Keratinocyte (primary cell): ENCODE measurements around the gene GRK3. TPM values are rescaled to one million over a fixed set of nuclear protein-coding genes. Genes with fewer than 3 reads are reported as not detected.
"Not testable (repeated sequence)": the region's sequence is repeated elsewhere in the genome, so short reads cannot be mapped to it uniquely, and the experiment has no call there.

Experiments used
- DNase-seq: peaks from one replicate; pipeline ENCODE4 v3.0.0-alpha.2; 2011; ENCODE audit warnings: low read depth, missing footprints, low spot score
- FAIRE-seq: peaks from 2 replicates; lab custom pipeline; 2011; peaks lifted over from hg19 to GRCh38; lab: Jason Lieb, UNC
- H2AFZ ChIP-seq: 2 replicates; pipeline ENCODE4 v1.6.0; 2012; ENCODE audit warnings: low read length, control low read depth, inconsistent platforms; ENCODE audit not compliant: control insufficient read depth
- H3K27ac ChIP-seq: 2 replicates; pipeline ENCODE4 v1.5.1; 2011; ENCODE audit warnings: low read length; ENCODE audit not compliant: control insufficient read depth, insufficient read depth
- H3K27me3 ChIP-seq: 3 replicates; pipeline ENCODE4 v1.6.0; 2011; ENCODE audit warnings: low read length; ENCODE audit not compliant: control insufficient read depth, insufficient read depth; ENCODE audit errors: extremely low read depth
- H3K36me3 ChIP-seq, 2 experiments: 2 replicates in 1 of 2; 3 replicates in 1 of 2; pipeline ENCODE4 v1.5.1; 2011; ENCODE audit warnings: low read length in 2 of 2, mild to moderate bottlenecking in 1 of 2; ENCODE audit not compliant: control insufficient read depth in 2 of 2, insufficient read depth in 2 of 2; ENCODE audit errors: extremely low read depth in 1 of 2
- H3K4me1 ChIP-seq: 3 replicates; pipeline ENCODE4 v1.5.1; 2011; ENCODE audit warnings: low read length; ENCODE audit not compliant: control insufficient read depth, insufficient read depth; ENCODE audit errors: extremely low read depth
- H3K4me2 ChIP-seq: 3 replicates; pipeline ENCODE4 v1.6.0; 2011; ENCODE audit warnings: low read depth, low read length; ENCODE audit not compliant: control insufficient read depth, insufficient read depth; ENCODE audit errors: extremely low read depth
- H3K4me3 ChIP-seq, 3 experiments: fragments of 200-600 bp in 1 of 3; sonication (generic) in 1 of 3; 2 replicates in 2 of 3; 3 replicates in 1 of 3; pipeline ENCODE4 v1.5.1; 2011 to 2016; ENCODE audit warnings: low read length in 3 of 3, mild to moderate bottlenecking in 3 of 3, control low read depth in 2 of 3, inconsistent platforms in 1 of 3, low read depth in 1 of 3, mixed read lengths in 1 of 3, mixed run types in 1 of 3, moderate library complexity in 1 of 3; ENCODE audit not compliant: control insufficient read depth in 2 of 3, insufficient read depth in 2 of 3; ENCODE audit errors: extremely low read depth in 1 of 3
- H3K79me2 ChIP-seq: 2 replicates; pipeline ENCODE4 v1.6.0; 2012; ENCODE audit warnings: low read length; ENCODE audit not compliant: control insufficient read depth, insufficient read depth
- H3K9ac ChIP-seq: 3 replicates; pipeline ENCODE4 v1.6.0; 2011; ENCODE audit warnings: low read length; ENCODE audit not compliant: control insufficient read depth, insufficient read depth; ENCODE audit errors: extremely low read depth
- H3K9me1 ChIP-seq: 3 replicates; pipeline ENCODE4 v1.6.0; 2011; ENCODE audit warnings: low read length; ENCODE audit not compliant: control insufficient read depth, insufficient read depth; ENCODE audit errors: extremely low read depth
- H3K9me3 ChIP-seq: 2 replicates; pipeline ENCODE4 v1.5.1; 2012; ENCODE audit warnings: low read depth, low read length; ENCODE audit not compliant: control insufficient read depth
- H4K20me1 ChIP-seq: 3 replicates; pipeline ENCODE4 v1.6.0; 2011; ENCODE audit warnings: low read length; ENCODE audit not compliant: control insufficient read depth, insufficient read depth; ENCODE audit errors: extremely low read depth
- EZH2 ChIP-seq: IDR thresholded peaks from one replicate; pipeline ENCODE4 v1.6.1; 2012; ENCODE audit warnings: inconsistent platforms, mild to moderate bottlenecking, low read length, moderate library complexity
- dilution Hi-C: fragments of 300-500 bp; cut with MboI; formaldehyde crosslinking; loops from one replicate; pipeline ENCODE4 v1.7.0; 2020; ENCODE audit warnings: low sequenced_read_pairs; ENCODE audit not compliant: extremely low pct_ligation_motif_present
- polyA plus RNA-seq, 5 experiments: library from polyadenylated mRNA; depleted of rRNA in 3 of 5; stranded (reverse) in 3 of 5; stranded (forward) in 1 of 5; unstranded in 1 of 5; fragments of >200 nt; gene quantifications; 1 replicate in 1 of 5; 2 replicates in 3 of 5; 3 replicates in 1 of 5; pipeline versions ENCODE4 v1.2.1 to v1.2.3, GENCODE V29; 2011 to 2012; ENCODE audit warnings: missing spikeins in 2 of 5, low read depth in 1 of 5, low replicate concordance in 1 of 5
- TF ChIP-seq, protein P1 (sequence below), 3 experiments: IDR thresholded peaks in 1 of 3; conservative IDR thresholded peaks in 1 of 3; optimal IDR thresholded peaks in 1 of 3; 2 replicates in 2 of 3; 3 replicates in 1 of 3; pipeline versions ENCODE3 to v1.5.1; 2011; ENCODE audit warnings: low read length in 3 of 3, mild to moderate bottlenecking in 3 of 3, moderate library complexity in 2 of 3, control low read depth in 1 of 3, inconsistent platforms in 1 of 3; ENCODE audit not compliant: insufficient read depth in 2 of 3; ENCODE audit errors: extremely low read depth in 1 of 3

Gene GRK3
- polyA plus RNA-seq, 1 donor (not counting 4 experiments of a cell fraction or from before 2014, with no cell fraction given) = 8.1 TPM

DNA sequence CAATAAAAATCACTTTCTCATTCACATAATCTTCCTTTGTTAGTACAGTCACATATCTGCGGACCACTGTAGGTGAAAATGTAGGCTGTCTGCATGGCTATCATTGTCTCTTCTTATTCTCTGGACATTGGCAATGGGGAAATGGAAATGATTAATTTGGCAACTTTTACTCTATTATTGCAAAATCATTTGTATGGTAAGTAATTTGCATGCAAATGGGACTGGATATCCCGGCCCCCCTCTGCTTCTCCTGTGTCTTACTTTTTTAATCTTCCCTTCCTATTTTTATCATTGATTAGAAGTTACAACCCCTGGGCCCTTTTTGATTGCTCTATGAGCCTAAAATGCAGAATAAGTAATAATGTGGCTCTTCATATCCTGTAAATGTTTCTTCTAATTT, 6.0 kb downstream of the GRK3 start:
- Histone ChIP-seq H3K4me1 (peaks cover 7% of the 10 kb centered on the region), H3K9me1 (no peaks in the 10 kb centered on the region), H3K4me2 (no peak overlapping the region), H3K9me3 (no peaks in the 10 kb centered on the region), H3K27ac (no peak overlapping the region), H4K20me1 (no peaks in the 10 kb centered on the region), H3K79me2 (peaks cover 5% of the 10 kb centered on the region), H2AFZ (no peak overlapping the region), H3K27me3 (no peaks in the 10 kb centered on the region), H3K36me3 (no peaks in the 10 kb centered on the region), H3K4me3 (no peak overlapping the region), H3K9ac (no peak overlapping the region)
- no peak for FAIRE-seq
- DNase-seq = no peak
- no peak for TF ChIP-seq EZH2
- TF ChIP-seq, protein P1, sequence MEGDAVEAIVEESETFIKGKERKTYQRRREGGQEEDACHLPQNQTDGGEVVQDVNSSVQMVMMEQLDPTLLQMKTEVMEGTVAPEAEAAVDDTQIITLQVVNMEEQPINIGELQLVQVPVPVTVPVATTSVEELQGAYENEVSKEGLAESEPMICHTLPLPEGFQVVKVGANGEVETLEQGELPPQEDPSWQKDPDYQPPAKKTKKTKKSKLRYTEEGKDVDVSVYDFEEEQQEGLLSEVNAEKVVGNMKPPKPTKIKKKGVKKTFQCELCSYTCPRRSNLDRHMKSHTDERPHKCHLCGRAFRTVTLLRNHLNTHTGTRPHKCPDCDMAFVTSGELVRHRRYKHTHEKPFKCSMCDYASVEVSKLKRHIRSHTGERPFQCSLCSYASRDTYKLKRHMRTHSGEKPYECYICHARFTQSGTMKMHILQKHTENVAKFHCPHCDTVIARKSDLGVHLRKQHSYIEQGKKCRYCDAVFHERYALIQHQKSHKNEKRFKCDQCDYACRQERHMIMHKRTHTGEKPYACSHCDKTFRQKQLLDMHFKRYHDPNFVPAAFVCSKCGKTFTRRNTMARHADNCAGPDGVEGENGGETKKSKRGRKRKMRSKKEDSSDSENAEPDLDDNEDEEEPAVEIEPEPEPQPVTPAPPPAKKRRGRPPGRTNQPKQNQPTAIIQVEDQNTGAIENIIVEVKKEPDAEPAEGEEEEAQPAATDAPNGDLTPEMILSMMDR (optimal IDR thresholded peaks at IDR 0.05 in 1 of 3, IDR thresholded peaks at IDR 0.05 in 1 of 3, conservative IDR thresholded peaks at IDR 0.05 in 1 of 3; ENCODE audit: extremely low read depth in 1 of 3, insufficient read depth in 2 of 3, low read length in 3 of 3) = no peak
- dilution Hi-C loops = no loop called here

- H3K9ac ChIP-seq, H3K4me2 ChIP-seq, dilution Hi-C loops, H3K9me3 ChIP-seq, H3K27me3 ChIP-seq, H4K20me1 ChIP-seq, H2AFZ ChIP-seq, H3K36me3 ChIP-seq, H3K27ac ChIP-seq, H3K9me1 ChIP-seq, H3K4me3 ChIP-seq, H3K4me1 ChIP-seq, FAIRE-seq, DNase-seq, H3K79me2 ChIP-seq: not testable (repeated sequence)
Measured at GRCh38 chr22:25571969-25572707, 7.7 kb downstream of the GRK3 start.
